Suprapubic skin (tissue), 4 donors: Measurements from ENCODE around the gene EGFR. TPM values are rescaled to one million over a fixed set of nuclear protein-coding genes. Genes with fewer than 3 reads are reported as not detected.

Experiments
- DNase-seq, 2 donors: peaks; one replicate each; pipeline ENCODE4 v3.0.0-alpha.2; 2019; ENCODE audit warnings: low spot score in 2 of 2
- H3K27ac ChIP-seq: fragments of 200-600 bp; sonication (generic); one replicate; pipeline ENCODE4 v1.5.1; 2019
- H3K27me3 ChIP-seq: fragments of 200-600 bp; sonication (generic); one replicate; pipeline ENCODE4 v1.5.1; 2019
- H3K36me3 ChIP-seq: fragments of 200-600 bp; sonication (generic); one replicate; pipeline ENCODE4 v1.5.1; 2019
- H3K4me1 ChIP-seq: fragments of 200-600 bp; sonication (generic); one replicate; pipeline ENCODE4 v1.5.1; 2019
- H3K4me3 ChIP-seq: fragments of 200-600 bp; sonication (generic); one replicate; pipeline ENCODE4 v1.5.1; 2019; ENCODE audit warnings: mild to moderate bottlenecking
- H3K9me3 ChIP-seq: fragments of 200-600 bp; sonication (generic); one replicate; pipeline ENCODE4 v1.5.1; 2019
- EP300 ChIP-seq: sonication (generic); formaldehyde crosslinking; IDR thresholded peaks from one replicate; pipeline ENCODE4 v1.6.1; 2017; ENCODE audit warnings: antibody characterized with exemption
- POLR2A ChIP-seq, 2 donors: fragments of 450-650 bp; IDR thresholded peaks; one replicate each; pipeline ENCODE4 v1.6.1; 2017; ENCODE audit warnings: antibody characterized with exemption in 2 of 2, mild to moderate bottlenecking in 2 of 2, moderate library complexity in 2 of 2
- POLR2AphosphoS5 ChIP-seq, 3 donors: sonication (generic); formaldehyde crosslinking; IDR thresholded peaks; one replicate each; pipeline ENCODE4 v1.6.1; 2017; ENCODE audit warnings: antibody characterized with exemption in 3 of 3
- WGBS: methylation state at CpG from one replicate; pipeline ENCODE4 v1.1.5; 2018; 5-methylcytosine and 5-hydroxymethylcytosine counted together
- total RNA-seq, 4 donors: library from RNA; depleted of rRNA; stranded (reverse); fragments of >200 nt; gene quantifications; one replicate each; pipeline ENCODE4 v1.1.0, GENCODE V29; 2016
- TF ChIP-seq, protein P1 (sequence below), 2 donors: fragments of 200-600 bp in 1 of 2; fragments of 450-650 bp in 1 of 2; sonication (generic) in 1 of 2; IDR thresholded peaks; one replicate each; pipeline ENCODE4 v1.5.1; 2016 to 2019; ENCODE audit warnings: antibody characterized with exemption in 2 of 2, mild to moderate bottlenecking in 1 of 2, moderate library complexity in 1 of 2

The EGFR gene
- total RNA-seq, 4 donors from 2014 or later = 231 to 341 (median 271) TPM

DNA sequence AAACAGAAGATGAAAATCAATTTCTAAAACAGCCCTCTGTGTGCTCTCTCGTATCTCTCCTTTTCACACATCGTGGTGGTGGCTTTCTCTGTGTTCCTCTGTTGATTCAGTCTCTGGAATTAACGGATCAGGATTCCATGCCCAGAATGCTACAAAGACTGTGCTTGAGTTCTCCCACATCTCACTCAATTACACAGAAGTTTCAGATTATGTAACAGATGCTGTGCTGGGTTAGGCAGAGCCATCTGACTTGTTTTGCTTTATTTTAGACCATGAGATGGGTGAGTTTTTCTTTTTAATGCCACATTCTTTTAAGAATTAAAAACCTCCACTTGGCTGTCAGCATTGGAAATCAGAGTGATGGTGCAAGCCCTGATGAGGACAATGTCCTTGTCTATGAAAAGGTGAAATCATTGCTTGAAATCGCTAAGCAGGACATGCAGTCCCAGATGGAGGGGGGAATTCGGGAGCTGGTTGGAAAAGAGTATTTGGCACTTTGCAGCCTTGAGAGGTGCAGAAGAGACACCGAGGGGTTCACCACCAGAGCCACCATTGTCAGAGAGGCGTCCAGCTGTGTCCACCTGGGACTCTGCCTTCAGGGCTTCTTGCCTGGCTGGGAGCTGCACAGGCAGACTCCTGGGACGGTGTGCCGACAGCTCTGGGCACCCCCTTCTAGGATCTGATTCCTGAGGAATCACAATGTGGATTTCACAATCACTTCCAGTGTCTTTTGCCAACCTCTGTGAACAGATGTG is 80.4 kb downstream of the EGFR start:
- WGBS = 30% methylated on average over 9 of the region's 9 CpGs
- H3K27me3 ChIP-seq = no peaks in the 10 kb centered on the region
- no peaks in the 10 kb centered on the region for H3K36me3 ChIP-seq
- H3K4me3 ChIP-seq = no peak overlapping the region
- TF ChIP-seq, protein P1, sequence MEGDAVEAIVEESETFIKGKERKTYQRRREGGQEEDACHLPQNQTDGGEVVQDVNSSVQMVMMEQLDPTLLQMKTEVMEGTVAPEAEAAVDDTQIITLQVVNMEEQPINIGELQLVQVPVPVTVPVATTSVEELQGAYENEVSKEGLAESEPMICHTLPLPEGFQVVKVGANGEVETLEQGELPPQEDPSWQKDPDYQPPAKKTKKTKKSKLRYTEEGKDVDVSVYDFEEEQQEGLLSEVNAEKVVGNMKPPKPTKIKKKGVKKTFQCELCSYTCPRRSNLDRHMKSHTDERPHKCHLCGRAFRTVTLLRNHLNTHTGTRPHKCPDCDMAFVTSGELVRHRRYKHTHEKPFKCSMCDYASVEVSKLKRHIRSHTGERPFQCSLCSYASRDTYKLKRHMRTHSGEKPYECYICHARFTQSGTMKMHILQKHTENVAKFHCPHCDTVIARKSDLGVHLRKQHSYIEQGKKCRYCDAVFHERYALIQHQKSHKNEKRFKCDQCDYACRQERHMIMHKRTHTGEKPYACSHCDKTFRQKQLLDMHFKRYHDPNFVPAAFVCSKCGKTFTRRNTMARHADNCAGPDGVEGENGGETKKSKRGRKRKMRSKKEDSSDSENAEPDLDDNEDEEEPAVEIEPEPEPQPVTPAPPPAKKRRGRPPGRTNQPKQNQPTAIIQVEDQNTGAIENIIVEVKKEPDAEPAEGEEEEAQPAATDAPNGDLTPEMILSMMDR (IDR thresholded peaks at IDR 0.05) = no peak
- TF ChIP-seq POLR2AphosphoS5 (IDR thresholded peaks at IDR 0.05) = peak in 1 of 3 donors; percentile 19
- peaks cover 58% of the 10 kb centered on the region for H3K4me1 ChIP-seq
- no peaks in the 10 kb centered on the region for H3K9me3 ChIP-seq
- no peak for DNase-seq
- H3K27ac ChIP-seq = peak overlapping the region; percentile 79

DNA sequence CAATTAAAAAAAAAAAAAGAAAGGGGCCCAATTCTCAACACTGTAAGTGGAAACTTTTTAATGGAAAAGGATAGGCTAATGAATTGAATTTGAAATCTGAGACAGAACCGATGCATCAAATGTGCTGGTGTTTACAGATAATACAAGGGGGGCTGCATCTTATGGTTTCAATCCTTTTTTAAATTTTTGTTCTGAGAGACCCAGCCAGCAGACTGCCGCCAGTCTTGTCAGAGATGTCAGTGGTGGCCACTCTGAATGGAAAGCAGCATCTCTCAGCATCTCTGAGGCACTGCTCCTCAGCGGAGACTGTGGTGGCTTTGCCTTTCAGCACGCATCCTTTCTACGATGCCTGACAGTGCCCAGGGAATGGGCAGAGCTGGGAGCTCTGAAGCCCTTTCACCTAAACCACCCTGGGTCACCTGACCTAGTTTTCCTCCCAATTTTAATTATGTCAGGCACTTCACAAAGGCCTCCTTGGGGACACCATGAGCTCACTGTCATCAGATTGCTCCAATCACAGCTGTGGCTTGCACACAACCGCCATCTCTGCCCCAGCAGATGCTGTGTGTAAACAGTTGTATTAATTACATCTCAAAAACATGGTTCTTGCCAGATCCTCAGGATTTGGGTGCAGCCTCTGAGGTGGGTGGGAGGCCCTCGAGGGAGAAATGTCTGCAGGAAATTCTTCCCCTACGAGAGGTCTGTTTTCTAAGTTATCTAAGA is 81.2 kb downstream of the EGFR start:
- no peaks in the 10 kb centered on the region for H3K27me3 ChIP-seq
- TF ChIP-seq, protein P1 (IDR thresholded peaks at IDR 0.05) = no peak
- TF ChIP-seq POLR2A (IDR thresholded peaks at IDR 0.05) = no peak
- no peak for TF ChIP-seq EP300
- TF ChIP-seq POLR2AphosphoS5 (IDR thresholded peaks at IDR 0.05) = no peak
- H3K9me3 ChIP-seq = no peaks in the 10 kb centered on the region
- no peak for DNase-seq
- no peak overlapping the region for H3K4me3 ChIP-seq
- peaks cover 66% of the 10 kb centered on the region for H3K4me1 ChIP-seq
- H3K36me3 ChIP-seq = no peaks in the 10 kb centered on the region
- WGBS = 44% methylated on average over 8 of the region's 8 CpGs
- peak overlapping the region; percentile 79 for H3K27ac ChIP-seq

DNA sequence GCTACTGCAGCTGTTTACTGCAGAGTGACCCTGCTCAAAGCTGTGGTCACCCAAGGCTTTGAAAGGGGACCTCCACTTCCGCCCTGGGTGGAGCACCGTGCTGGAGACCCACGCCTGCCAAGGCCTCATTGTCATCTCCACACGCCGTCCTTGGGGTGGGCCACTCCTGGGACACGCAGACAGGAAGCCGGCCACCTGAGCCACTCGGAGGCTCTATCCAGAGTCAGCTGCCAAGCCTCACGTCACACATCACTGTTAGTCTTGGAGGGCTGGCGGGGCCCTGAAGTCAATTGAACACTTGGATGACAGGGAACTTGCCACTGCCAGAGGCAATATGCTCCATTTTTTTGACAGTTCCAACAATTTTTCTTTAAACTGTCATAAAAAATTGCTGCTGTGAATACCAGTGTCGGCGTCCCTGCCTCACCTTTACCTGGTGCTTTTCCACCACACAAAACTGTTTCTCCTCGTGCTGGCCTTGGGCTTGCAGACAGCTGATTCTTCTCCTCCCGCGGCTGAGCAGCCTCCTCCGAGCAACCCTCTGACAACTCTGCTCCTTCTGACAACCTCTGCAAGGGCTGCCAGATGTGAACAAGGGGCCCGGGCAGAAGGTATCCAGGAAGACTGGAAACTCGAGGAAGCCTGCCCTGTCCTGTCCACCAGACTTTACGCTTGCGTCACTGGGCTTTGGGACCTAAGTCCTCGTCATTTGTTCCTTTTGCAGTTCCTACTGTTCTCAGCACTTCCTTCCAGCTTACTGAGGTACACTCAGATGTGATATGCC is 81.9 kb downstream of the EGFR start:
- peaks cover 73% of the 10 kb centered on the region for H3K4me1 ChIP-seq
- no peaks in the 10 kb centered on the region for H3K36me3 ChIP-seq
- H3K27ac ChIP-seq = peak overlapping the region; percentile 79
- 31% methylated on average over 21 of the region's 21 CpGs for WGBS
- H3K4me3 ChIP-seq = no peak overlapping the region
- H3K9me3 ChIP-seq = no peaks in the 10 kb centered on the region
- no peaks in the 10 kb centered on the region for H3K27me3 ChIP-seq
- peak; percentile 82 to 91 for DNase-seq
- TF ChIP-seq POLR2AphosphoS5 (IDR thresholded peaks at IDR 0.05) (no peak), EP300 (no peak), POLR2A (IDR thresholded peaks at IDR 0.05) (no peak)
- TF ChIP-seq, protein P1 (IDR thresholded peaks at IDR 0.05) = no peak

DNA sequence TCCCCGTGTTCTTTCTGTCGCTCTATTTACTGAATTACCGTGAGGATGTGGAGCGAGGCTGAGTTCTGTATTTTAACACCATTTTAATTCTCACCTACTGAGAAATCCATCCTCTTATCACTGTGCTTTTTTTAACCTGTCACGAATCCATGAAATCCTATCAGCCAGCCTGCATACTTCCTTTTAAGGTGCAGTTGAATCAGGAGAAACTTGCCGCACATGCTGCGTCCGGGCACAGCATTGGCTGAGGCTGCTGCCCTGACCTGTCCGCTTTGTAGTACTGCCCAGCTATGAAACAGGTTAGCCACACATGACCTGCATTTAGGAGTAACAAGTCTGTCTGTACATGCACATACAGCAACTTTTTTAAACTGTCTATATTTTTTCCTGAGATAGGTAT is 82.5 kb downstream of the EGFR start:
- 57% methylated on average over 9 of the region's 9 CpGs for WGBS
- DNase-seq = no peak
- H3K36me3 ChIP-seq = no peaks in the 10 kb centered on the region
- no peaks in the 10 kb centered on the region for H3K27me3 ChIP-seq
- peak overlapping the region; percentile 79 for H3K27ac ChIP-seq
- no peaks in the 10 kb centered on the region for H3K9me3 ChIP-seq
- H3K4me3 ChIP-seq = no peak overlapping the region
- no peak for TF ChIP-seq EP300
- TF ChIP-seq POLR2AphosphoS5 (IDR thresholded peaks at IDR 0.05) = no peak
- TF ChIP-seq POLR2A (IDR thresholded peaks at IDR 0.05) = no peak
- TF ChIP-seq, protein P1 (IDR thresholded peaks at IDR 0.05) = no peak
- H3K4me1 ChIP-seq = peaks cover 79% of the 10 kb centered on the region

DNA sequence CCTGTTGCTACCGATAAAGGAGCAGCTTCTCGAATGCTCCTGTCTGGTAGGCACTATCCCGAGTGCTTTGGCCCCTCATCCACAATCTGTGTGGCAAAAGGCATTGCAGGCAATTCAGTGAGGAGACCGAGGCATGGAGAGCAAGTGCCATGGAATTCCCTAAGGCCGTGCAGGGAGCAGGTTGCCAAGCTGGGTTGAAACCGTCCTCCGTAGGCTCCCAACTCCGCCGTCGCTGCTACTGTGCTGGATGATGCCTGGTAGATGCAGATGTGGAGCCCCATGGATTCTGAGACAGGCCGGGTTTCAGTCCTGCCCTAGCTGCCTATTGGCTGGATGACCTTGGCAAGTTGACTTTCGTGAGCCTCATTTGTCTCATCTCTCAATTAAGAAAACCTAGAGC is 85.3 kb downstream of the EGFR start:
- 85% methylated on average over 7 of the region's 12 CpGs for WGBS
- TF ChIP-seq, protein P1 (IDR thresholded peaks at IDR 0.05) = no peak
- TF ChIP-seq EP300 (no peak), POLR2A (IDR thresholded peaks at IDR 0.05) (no peak), POLR2AphosphoS5 (IDR thresholded peaks at IDR 0.05) (no peak)
- Histone ChIP-seq H3K36me3 (no peaks in the 10 kb centered on the region), H3K4me1 (peaks cover 80% of the 10 kb centered on the region), H3K27ac (no peak overlapping the region), H3K27me3 (no peaks in the 10 kb centered on the region), H3K4me3 (no peak overlapping the region), H3K9me3 (no peaks in the 10 kb centered on the region)
- DNase-seq = no peak
